ENCODE results near the gene OGFOD3.

OGFOD3 gene

GRCh38 chr17:82403662-82404660 is 14.4 kb downstream of the OGFOD3 start:
- DNase-seq, result no peak

GRCh38 chr17:82402865-82403264 is 15.5 kb downstream of the OGFOD3 start:
- no peak for DNase-seq

DNA sequence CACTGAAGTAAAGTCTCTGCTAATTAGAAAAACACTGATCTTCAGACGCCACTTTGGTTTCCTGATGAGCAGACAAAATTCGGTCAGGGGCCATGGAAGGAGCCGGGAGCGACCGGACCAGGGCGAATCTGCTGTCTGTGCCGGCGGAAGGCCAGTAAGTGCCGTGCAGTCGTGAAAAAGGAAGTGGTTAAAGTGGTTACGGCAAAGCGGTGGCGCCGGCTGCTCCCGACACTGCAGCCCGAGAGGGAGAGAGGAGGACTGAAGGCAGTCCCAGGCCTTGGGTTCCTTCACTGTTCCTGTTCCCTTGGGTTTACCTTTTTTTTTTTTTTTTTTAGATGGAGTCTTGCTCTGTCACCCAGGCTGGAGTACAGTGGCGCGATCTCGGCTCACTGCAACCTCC is 17.6 kb downstream of the OGFOD3 start:
- peak; percentile 20 for DNase-seq

- no peak for DNase-seq
These were observed 18.2 kb downstream of the OGFOD3 start for GRCh38 chr17:82400206-82400605.

DNA sequence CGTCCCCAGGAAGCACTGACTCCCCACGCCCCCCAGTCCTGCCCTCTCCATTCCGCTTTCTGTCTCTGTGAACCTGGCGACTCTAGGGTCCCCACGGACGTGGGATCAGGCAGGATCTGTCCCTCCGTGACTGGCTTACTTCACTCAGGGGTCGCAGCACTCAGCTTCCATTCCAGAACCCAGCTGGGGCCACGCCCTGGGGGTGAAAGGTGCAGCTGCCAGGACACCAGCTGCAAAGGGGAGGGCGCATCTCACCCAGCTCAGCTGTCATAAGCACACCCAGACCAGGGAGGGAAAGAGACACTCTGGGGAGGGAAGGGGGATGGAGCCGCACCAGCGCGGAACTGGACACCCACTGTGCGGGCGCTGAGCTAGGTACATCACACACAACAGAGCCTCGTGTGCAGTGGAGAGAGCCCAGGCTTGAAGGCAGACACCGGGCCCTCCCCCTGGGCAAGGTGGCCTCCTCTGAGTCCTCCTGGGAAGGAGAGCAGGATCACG is 18.7 kb downstream of the OGFOD3 start:
- DNase-seq, result no peak

DNA sequence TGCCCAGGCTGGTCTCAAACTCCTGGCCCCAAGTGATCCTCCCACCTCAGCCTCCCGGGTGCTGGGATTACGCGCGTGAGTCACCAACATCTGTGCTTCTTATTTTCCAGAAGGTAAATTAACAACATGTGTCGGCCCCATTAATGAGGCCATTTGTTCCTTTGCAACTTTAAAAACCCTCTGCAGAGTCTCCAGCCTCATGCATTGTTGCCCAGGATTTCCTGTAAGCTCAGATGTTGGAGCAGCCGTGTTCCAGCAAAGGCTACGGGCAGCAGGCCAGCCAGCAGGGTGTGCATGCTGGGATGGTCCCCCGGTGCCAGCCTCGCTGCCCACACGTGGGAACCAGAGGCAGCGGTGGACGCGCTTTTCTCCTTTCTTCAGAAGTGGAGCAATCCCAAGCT is 19.3 kb downstream of the OGFOD3 start:
- no peak for DNase-seq

DNA sequence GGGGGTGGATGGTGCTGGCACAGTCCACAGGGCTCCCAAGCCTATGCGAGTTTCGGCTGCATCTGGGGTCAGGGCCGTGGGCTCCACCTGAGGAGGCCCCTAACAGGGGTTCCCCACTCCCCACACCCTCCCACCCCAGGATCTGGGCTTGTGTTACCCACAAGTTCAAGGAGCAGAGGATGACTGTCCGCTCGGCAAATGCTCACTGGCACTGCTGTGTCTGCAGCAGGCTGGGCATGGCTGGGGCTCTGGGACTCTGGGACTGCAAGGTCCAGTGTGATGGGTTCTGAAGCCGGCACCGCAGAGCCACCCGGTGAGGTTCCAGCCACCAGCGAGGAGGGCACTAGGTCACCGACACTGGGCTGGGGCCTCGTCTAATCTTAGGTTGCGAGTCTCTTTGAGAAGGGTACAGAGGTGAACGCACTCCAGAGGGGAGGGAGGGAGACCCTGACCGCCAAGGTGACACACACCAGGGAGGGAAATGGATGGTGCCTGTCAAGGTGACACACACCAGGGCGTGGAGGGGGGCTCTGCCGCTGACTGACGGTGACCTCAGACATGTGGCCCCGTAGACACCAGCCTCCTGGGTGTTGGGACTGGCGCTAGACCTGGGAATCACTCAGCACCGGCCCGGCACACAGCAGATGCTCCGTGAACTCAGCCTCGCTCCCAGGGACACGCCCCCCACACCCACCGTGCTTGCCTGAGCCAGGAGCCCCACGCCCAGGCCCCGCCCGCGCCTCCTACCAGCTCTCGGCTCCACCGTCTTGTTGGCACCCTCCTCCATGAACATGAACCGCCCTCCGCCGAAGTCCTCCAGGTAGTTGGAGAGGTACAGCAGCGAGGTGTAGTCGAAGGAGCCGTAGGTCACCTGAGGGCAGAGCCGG is 20.7 kb downstream of the OGFOD3 start:
- no peak for DNase-seq

DNA sequence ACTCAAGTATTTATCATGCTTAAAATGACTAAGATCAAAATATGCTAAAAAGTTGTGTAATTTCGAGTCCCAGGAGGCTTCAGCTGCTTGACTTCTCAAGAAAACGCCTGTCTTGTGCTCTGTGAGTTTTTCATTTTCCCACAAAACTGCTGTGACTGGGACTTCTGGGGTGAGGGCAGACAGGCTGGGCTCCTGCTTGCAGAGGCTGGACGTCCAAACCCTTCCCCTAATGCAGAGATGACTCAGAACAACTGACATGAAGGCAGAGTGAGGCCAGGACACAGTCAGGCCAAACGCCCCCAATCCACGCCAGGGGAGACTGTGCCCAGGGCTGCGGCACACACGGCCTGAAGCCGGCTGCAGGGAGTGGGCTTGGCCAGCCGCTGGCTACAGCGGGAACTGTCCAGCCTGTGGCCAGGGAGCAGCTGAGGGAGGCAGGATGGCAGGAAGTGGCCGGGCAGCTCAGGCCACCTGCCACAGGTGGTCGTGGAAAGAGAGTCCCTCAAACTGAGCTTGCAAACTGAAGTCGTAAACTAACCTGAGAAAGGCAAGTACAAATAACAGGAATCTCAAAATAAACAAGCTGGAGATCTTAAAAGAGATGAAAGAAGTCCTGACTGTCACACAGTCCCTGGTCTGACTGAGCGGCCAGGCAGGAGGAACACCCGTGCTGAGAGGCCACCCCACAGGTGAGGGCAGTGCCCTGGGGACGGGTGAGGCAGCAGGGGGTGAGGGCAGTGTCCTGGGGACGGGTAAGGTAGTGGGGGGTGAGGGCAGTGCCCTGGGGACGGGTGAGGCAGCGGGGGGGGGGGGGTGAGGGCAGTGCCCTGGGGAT is 21.6 kb downstream of the OGFOD3 start:
- no peak for DNase-seq

DNA sequence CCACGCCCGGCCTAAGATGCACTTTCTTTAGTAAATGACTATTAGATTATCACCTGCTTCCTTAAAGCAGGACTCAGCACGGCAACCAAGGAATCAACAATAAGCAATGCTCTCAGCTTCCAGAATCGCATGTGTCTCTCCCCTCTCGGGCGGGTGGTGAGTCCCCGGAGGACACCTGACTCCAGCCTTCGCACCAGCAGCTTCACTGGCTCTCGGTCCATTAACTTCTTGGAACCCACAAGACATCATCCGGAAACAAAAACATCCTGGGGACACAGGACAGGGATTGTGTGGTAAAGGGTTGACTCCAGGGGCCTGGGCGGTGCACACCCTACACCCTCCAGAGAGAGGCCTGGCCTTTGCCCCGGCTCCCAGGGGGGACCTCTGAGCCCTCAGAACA is 24.1 kb downstream of the OGFOD3 start:
- no peak for DNase-seq

DNA sequence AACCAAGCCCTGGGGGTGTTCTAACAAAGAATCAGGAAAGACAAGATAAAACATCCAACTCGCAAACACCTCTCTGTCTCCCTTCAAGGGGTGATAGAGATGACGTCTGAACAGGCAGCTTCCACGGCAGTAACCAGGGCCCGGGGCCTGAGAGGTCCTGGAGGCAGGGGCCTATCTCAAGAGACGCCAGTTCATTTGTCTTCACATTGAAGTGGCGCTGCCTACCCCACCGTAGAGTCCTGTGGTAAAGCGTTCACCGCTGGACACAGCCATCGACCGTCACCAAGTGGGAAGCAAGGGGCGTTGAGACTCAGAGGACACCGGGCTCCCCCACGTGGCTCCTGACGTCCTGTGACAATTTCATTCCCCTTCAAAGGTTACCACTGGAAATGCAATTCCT is 25.4 kb downstream of the OGFOD3 start:
- DNase-seq, result no peak

- no peak for DNase-seq
These were observed 26.0 kb downstream of the OGFOD3 start for GRCh38 chr17:82392209-82392920.

DNA sequence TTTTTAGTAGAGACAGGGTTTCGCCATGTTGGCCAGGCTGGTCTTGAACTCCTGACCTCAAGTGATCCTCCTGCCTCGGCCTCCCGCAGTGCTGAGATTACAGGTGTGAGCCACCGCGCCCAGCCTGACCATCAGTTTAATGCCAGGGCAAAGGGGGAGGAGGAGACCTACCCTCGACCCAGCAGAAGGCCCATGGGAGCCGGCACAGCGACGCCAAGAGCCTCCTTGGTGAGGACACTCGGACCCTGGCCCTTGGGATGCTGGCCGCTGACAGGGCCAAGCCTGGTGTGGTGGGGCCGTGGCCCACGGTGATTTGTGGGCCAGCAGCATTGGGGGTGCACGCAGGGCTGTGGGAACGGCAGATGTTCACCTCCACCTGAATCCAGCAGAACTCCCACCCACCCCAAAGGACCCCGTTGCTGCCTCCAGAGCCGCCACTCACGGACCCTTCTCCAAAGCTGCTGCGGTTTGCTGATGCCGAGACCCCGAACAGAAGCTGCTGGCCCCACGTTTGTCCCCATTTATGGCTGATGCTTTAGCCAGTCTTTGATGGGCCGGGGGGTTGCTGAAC is 26.8 kb downstream of the OGFOD3 start:
- no peak for DNase-seq

GRCh38 chr17:82390860-82391435 is 27.4 kb downstream of the OGFOD3 start:
- DNase-seq, result no peak

- DNase-seq, result no peak
These were observed 28.1 kb downstream of the OGFOD3 start for GRCh38 chr17:82390015-82390859.

DNA sequence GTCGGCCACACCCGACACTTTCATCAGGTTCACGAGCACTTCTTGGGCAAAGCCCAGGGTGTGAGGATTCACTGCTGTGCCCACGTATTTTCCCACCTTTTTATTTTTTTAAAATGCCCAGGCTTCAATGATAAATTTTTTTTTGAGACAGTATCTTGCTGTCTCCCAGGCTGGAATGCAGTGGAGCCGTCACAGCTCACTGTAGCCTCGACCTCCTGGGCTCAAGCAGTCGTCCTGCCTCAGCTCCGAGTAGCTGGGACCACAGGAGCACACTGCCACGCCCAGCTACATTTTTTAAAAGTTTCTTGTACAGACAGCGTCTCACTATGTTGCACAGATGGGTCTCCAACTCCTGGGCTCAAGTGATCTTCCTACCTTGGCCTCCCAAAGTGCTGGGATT is 29.0 kb downstream of the OGFOD3 start:
- DNase-seq, result no peak

GRCh38 chr17:82388922-82389283 is 29.5 kb downstream of the OGFOD3 start:
- no peak for DNase-seq

DNA sequence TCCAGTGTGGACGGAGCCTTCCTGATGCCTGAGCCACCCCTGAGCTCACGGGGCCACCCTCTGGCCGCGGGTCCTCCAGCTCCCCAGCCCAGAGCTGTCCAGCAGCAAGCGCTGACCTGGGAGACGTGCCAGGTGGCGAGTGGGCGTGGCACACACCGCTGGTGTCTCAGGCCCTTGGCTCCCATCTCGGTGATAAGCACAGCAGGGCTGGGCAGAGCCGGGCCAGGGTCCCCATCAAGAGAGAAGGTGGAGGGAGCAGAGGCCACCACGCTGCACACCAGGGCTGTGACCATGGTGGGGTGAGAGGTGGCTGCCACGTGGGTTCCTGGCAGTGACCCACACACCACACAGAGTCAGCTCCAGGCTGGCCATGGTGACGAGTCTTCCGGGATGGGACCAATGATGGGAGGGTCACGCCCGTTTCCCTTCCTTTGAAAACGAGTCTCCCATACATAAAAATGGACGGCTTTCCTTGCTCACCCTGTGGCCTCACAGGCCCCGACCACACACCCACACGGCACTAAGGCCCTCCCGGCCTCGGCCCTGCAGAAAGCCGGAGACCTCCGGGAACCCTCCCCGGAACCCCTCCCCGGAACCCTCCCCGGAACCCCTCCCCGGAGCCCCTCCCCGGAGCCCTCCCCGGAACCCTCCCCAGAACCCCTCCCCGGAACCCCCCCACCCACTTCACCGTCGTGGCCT is 30.0 kb downstream of the OGFOD3 start:
- no peak for DNase-seq

- DNase-seq, result no peak
These were observed 30.7 kb downstream of the OGFOD3 start for GRCh38 chr17:82387705-82388106.

DNA sequence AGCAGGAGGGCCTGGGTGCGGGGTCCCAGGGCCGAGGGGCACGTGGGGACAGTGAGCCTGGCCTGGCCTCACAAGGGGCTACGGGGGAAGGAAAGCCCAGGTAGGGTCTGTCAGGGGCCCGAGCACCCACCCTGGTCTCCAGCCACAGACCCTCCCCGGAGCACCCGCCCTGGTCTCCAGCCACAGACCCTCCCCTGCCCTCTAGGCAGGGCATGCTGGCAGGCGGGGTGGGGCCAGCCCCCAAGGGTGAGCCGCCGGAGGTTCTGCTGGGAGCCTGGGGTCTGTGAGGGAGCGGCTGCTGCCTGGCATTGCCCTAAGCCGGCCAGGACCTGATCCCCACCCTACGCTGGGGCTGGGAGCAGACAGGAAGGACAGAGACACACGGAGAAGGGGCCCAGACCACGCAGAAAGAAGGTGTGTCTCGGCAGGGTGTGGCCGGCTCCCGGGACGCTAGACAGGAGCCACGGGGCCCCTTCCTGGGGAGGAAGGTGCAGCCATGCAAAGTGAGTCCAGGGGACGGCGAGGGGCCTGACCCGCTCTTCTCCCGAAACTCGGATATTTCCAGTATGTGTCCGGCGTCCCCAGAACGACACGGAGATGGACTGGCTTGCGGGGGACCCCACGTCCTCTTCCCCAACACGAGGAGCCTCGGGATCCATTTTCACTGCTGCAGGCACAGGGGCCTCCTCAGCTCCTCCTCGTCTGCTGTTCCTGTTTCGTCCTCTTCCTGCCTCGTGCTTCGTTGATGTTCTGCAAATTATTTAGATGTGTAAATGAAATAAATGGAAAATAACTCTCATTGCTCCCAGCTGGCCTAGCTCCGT is 31.3 kb downstream of the OGFOD3 start:
- DNase-seq, result no peak

Measured in NK-92 treated with Interleukin-12 subunit alpha and Interleukin-12 subunit beta, amount 100 ng/mL, for 24 hours (cell line).